Stimulated activated naive CD4-positive, alpha-beta T cell treated with Interleukin-2 at 50 U/mL for 16 hours (primary cell): ENCODE measurements around the gene B4GALNT3.

ENCODE experiments used
- DNase-seq: peaks from one replicate; lab custom pipeline; 2025; lab: John Stamatoyannopoulos, UW

The B4GALNT3 gene

DNA sequence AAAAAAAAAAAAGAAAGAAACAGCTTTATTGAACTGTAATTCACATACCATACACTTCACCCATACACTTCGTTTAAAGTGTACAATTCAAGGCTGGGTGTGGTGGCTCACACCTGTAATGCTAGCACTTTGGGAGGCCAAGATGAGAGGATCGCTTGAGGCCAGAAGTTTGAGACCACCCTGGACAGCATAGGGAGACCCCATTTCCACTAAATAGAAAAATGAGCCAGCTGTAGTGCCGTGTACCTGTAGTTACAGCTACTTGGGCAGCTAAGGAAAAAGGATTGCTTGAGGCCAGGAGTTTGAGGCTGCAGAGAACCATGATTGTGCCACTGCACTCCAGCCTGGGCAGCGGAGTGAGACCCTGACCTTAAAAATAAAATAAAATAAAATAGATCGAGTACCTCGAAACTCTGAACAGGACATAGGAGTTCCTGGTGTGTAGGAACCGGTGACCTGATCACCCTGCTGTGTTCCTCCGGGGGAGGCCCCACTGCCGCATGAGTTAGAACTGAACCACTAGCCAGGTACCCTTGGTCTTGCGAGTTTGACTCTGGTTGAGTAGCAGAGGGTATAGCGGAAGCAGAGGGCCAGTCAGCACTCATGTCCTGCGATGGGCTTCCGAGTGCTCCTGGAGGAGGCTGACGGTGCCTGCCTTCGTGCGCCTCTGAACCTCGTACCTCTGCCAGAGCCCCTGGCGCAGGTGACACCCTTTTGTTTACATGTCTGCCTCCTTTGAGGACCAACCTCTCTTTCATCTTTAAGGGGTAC, 80.0 kb downstream of the B4GALNT3 start:
- DNase-seq, result no peak

DNA sequence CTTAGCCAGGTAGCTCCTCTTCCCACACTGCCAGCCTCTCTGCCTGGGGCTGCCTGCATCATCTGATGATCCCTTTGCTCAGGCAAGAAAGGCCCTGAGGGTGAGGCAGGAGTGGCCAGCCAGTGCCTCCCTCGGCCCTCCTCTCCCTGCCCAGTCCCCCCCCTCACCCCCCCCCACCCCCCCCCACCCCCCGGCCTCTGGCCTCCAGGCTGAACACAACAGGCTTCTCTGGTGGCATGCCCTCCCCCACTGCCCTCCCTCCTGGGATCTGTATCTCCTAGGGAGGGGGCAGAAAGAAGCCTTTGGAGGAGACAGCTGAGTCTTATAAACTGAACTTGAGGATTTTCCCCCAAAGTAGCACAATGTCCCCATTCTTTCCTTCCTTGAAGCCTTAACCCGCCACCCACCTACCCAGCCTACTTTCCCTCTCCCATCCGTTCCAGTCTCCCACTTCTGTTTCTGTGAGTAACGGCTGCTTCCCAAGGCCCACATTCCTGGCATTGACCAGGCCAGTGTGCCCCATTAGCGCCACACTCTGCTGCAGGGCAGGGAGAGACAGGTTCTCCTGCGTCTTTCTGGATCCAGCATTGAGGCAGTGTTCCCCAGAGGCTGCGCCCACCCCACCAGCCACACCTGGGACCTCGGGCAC, 82.1 kb downstream of the B4GALNT3 start:
- DNase-seq, result no peak

DNA sequence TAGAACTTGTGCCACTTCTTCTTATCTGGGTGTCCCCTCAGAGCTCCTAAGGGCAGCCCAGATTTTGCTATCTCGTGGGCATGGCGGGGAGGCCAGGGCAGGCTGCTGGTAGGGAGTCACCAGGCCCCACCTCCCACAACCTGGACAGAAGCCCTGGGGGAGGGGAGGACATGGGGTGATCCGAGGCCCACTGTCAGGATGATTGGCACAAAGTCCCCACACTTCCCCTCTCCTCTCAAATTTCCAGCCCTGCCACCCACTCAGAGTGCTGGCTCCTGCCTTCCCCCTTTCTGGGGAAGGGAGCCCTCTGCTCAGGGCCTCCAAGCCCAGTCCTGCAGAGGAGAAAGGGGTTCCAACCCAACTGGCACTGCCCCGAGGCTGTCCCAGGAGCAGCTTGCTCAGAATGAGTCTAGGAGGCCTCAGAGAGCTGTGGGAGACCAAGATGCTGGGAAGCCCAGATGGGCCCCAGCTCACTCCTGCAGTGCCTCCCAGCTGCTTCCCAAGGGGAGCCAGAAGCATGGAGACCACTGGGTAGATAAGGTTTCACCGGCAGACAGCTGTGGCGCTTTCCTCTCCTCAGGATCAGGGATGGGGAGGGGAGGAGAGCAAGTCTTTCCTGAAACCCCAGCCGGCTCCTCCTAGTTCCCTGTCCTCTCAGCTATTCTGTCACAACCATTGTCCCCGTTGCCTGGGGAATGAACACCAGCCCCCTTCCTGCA, 82.8 kb downstream of the B4GALNT3 start:
- DNase-seq, result no peak

DNA sequence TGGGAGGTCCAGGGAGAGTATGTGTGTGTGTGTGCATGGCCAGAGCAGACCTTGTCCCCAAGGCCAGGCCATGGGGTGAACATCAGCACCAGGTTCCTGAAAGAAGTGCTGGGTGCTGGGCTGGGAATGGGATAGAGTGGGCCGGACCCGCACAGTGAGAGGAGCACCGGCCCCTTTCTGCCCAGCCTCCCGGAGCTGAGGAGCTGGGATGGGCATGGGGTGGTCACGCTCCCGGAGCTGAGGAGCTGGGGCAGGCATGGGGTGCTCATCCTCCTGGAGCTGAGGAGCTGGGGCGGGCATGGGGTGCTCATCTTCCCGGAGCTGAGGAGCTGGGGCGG, 83.3 kb downstream of the B4GALNT3 start:
- DNase-seq, result no peak

DNA sequence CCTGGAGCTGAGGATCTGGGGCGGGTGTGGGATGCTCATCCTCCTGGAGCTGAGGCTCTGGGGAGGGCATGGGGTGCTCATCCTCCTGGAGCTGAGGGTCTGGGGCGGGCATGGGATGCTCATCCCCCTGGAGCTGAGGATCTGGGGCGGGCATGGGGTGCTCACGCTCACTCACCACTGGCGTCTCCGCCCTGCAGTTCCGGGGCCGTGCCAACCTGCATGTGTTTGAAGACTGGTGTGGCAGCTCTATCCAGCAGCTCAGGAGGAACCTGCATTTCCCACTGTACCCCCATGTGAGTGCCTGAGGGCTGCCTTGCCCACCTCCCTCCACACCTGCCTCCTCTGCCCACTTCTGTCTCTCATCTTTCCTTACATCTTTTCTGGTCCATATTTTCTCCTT, 84.4 kb downstream of the B4GALNT3 start:
- no peak for DNase-seq

DNA sequence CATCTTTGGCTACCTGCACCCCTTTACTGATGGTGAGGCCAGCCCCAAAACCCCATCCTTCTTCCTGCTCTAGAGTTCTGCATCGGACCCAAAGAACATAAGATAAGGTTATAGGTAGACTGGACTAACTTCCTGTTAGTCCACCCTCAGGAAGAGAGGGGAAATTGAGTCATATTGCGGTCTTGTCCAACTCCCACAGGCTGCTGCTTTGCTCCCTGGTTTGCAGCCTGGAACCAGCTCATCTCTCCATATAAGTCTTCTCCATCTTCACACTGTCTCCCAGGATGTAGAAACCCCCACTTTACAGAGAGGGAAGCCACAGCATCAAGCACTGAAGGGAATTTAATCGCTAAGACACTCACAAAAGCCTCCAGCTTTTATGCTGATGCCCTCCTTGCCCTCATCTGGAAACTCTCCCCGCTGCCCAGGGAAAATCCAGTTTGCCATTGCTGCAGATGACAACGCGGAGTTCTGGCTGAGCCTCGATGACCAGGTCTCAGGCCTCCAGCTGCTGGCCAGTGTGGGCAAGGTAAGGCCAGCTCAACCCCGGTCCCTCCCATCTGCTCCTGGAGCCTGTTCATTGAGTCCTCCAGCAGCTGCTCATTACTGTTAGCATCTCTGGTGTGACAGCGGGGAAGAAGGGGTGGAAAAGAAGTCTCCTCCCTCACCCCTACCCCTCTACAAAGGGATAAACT, 85.3 kb downstream of the B4GALNT3 start:
- no peak for DNase-seq

DNA sequence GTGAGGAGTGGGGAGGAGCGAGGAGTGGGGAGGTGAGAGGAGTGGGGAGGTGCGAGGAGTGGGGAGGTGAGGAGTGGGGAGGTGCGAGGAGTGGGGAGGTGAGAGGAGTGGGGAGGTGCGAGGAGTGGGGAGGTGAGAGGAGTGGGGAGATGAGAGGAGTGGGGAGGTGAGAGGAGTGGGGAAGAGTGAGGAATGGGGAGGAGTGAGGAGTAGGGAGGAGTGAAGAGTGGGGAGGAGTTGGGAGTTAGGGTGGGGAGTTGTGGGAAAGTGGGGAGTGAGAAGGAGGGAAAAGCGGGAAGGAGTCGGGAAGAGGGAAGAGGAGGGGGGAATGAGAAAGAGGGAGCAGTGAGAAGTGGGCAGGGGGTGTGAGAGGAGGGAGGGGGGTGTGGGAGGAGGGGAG, 86.1 kb downstream of the B4GALNT3 start:
- DNase-seq, result no peak

DNA sequence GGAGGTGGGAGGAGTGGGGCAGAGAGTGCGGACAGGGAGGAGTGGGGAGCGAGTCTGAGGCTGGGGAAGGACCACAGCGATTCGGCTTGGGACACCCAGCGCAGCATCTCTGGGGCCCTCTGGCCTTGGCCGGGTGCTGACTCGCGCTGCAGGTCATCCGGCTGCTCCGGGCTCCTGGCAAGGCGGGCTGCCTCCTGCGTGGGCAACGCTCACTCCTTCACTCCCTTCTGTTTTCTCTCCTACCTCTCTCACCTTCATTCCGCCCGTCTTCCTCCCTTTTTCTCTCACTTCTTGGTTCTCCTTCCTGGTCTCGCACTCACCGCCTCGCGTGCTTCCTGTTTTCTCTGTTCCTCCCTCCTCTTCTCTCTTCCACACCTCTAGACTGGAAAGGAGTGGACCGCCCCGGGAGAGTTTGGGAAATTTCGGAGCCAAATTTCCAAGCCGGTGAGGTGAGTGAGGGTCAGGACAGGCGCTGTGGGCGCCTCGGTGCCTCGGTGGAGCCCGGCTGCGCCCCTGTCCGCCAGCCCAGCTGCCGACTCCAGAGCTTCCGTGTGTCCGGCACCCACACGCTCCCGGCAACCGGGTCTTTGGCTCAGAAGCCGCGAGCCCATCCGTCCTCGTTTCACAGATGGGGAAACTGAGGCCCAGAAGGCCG, 86.7 kb downstream of the B4GALNT3 start:
- DNase-seq, result no peak

DNA sequence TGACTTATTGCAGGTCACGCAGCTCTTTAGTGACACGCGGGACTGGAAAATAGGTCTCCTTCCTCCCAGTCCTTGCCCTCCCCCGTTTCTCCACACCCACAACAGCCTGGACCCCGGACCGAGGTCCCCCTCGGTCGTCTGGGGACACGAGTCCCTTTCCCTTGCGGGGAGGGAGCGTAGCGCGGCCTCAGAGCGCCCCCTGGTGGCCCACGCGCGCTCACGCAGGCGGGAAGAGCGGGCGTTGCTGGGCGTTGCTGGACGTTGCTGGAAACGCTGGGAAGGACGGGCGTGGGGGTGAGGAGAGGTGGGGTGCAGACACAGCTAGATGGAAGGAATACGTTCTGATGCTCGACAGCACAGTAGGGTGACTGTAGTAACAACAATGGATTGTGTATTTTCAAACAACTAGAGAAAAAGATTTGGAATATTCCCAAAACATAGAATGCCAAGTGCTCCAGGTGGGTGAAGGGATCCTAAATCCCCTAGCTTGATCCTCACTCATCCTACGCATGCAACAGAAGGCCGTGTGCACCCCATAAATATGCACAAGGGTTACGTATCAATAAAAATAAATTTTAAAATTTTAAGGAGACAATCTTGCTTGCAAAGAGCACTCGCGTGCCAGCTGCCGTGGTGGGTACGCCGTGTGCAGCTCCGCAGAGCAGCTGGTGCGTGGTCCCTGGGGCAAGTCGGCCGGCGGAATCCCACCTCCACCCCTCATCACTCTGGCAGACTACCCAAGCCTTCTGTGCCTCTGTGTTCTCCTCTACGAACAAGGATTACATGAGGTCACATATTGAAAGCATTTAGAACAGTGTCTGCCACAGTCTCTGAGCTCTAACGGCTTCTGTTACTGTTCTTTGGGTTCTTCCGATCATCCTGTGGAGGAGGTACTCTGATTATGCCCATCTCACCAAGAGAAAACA, 87.4 kb downstream of the B4GALNT3 start:
- DNase-seq, result peak; percentile 30

DNA sequence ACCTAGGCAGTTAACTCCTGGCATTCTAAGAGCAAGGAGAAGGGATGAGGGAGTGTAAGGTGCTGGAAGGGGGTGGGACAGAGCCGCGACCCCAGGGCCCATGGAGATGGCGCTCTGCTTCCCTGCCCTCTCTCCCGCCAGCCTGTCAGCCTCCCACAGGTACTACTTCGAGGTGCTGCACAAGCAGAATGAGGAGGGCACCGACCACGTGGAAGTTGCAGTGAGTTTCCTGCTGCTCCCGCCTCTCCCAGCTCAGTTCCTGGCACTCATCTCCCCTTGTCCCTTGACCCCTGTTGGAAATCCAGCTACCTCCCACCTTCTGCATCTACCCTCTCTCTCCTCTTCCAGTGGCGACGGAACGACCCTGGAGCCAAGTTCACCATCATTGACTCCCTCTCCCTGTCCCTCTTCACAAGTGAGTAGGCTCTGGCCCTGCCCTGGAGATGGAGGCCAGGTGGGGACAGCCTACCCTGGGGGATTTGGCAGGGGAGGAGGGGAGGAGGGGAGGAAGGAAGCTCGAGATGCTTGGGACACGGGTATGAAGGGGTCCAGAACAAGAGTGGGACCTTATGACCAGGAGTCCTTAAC, 88.2 kb downstream of the B4GALNT3 start:
- no peak for DNase-seq

DNA sequence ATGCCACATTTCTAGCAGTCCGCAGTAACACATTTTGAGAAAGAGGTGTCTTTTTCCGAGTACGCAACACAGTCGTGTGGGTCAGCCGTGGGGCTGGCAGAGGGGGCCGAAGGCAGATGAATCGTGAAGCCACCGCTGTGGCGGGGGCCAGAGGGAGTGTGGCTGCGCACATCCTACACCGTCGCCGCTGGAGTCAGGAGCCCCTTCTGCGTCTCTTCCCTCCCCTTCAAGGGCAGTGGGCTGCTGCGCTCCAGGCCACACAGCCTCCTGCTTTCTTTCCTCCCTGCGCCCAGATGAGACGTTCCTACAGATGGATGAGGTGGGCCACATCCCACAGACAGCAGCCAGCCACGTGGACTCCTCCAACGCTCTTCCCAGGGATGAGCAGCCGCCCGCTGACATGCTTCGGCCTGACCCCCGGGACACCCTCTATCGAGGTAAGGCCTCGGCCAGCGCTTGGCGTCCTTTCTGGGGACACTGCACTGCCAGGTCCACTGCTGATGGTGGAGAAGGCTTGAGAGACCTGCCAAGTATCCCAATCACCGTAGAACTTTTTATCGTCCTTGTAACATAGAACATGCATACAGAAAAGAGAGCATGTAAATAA, 89.8 kb downstream of the B4GALNT3 start:
- no peak for DNase-seq

DNA sequence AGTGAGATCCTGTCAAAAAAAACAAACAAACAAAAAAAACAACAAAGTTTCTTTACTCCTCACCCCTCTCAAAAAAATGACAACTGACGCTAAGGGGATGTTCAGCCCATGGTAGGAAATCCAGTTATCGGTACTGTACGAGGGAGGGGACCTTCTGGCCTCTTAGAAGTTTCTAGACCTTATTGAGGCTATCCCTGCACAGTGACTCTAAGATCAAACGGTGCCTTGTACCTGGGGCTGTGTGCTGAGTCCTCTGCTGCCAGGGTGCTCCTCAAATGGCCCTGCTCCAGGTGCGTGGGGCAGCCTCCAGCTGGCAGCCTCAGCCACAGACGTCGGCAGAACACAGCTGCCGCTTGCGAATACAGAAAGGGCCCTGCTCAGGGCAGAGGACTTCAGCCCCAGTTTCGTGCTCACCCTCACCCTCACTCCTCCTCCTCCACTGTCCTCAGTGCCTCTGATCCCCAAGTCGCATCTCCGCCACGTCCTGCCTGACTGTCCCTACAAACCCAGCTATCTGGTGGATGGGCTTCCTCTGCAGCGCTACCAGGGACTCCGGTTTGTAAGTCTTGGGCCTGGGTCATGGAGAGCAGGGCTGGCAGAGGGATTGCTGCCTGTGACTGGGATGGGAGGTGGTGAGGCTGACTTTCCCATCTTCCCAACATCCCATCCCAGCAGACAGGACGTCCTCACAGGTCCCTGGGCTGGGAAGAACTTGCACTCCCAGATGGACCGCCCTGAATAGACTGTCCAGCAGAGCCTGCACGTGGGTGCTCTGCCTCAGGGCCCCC, 90.9 kb downstream of the B4GALNT3 start:
- no peak for DNase-seq

DNA sequence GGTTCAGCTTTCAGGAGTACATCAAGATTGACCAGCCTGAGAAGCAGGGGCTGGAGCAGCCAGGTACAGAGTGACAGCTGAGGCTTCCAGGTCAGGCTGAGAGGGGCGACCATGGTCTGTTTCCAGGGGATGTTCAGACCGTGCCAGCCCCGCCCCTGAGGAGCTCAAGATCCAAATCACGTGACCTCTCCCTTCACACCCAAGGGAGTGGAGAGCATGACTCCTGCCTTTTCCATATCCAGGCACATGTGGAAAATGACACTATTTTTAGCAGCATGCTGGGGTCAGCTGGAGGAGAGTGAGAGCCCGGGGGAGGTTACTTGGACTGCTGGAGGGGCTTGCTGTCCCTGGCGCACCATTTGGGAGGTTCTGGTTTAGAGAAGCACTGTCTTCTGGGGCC, 92.7 kb downstream of the B4GALNT3 start:
- no peak for DNase-seq

DNA sequence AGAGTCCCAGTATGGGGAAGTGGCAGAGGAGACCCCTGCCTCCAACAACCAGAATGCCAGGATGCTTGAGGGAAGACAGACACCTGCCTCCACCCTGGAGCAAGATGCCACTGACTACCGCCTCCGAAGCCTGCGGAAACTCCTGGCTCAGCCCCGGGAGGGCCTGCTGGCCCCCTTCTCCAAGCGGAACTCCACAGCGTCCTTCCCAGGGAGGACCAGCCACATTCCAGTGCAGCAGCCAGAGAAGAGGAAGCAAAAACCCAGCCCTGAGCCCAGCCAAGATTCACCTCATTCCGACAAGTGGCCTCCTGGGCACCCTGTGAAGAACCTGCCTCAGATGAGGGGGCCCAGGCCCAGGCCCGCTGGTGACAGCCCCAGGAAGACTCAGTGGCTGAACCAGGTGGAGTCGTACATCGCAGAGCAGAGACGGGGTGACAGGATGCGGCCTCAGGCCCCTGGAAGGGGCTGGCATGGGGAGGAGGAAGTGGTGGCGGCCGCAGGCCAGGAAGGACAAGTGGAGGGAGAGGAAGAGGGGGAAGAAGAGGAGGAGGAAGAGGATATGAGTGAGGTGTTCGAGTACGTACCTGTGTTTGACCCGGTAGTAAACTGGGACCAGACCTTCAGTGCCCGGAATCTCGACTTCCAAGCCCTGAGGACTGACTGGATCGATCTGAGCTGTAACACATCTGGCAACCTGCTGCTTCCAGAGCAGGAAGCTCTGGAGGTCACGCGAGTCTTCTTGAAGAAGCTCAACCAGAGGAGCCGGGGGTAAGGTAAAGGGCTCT, 93.7 kb downstream of the B4GALNT3 start:
- DNase-seq, result no peak

DNA sequence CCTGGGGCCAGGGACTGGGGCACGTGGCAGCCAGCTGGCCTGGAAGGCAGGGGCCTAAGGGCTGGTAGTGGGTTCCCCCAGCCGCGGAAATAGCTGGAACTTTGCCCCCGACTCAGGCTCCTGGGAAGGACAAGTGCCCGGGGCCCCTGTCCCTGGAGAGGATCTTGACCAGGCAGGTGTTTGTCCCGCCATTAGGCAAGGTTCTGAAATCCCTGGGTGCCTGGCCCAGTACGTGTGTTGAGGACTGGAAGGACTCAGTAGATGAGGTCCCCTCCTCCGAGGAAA, 94.2 kb downstream of the B4GALNT3 start:
- DNase-seq, result no peak

DNA sequence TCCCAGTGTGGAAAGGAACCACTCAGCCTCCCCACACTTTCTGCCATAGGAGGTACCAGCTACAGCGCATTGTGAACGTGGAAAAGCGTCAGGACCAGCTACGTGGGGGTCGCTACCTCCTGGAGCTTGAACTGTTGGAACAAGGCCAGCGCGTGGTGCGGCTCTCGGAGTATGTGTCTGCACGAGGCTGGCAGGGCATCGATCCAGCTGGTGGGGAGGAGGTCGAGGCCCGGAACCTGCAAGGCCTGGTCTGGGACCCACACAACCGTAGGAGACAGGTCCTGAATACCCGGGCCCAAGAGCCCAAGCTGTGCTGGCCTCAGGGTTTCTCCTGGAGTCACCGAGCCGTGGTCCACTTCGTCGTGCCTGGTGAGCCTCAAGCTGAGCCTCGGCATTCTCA, 96.8 kb downstream of the B4GALNT3 start:
- no peak for DNase-seq

DNA sequence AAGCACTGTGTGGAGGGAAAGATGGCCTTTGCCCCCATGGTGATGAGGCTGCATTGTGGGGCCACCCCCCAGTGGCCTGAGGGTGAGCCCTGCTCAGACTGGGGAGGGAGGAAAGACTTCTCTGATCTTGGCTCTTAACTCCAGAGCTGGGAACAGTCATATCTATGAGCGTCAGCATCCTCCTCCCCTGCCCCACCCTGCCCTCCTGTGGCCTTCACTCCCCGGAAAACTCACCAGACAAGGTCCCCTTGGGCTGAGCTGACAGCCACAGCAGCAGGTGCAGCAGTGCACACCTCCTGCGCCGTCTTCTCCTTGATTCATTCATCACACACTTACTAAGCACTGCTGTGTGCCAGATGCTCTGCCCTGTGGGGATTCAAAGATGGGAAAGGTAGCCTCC, 98.8 kb downstream of the B4GALNT3 start:
- DNase-seq, result no peak

DNA sequence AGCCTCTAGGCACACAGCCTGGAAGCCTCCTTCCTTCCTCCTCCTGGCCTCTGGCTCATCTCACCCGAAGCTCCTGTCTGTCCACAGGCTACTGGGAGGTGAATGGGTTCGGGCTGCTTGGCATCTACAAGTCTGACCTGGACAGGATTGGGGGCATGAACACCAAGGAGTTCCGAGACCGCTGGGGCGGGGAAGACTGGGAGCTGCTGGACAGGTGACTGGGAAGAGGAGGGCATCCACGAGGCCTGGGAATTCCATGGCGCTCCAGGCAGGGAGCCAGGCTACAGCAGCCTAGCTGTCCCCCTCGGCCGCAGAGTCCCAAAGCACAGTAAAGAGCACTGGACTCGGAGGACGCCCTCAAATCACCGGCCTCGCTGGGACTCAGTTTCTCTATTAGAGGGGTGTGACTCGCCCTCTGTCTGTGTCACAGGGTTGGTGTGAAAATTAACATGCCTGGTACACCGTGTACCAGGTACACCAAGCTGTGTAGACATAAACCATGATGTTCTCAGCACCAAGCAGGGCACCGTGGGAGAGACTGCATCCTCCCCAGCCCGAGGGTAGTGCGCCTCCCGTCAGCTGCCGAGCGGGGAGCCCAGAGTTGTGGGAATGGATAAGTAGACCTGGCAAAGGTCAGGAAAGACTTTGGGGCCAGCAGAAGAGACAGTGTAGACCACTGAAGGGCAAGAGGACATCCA, 99.6 kb downstream of the B4GALNT3 start:
- DNase-seq, result no peak
